SK-N-MC (cell line): ENCODE results near the gene SLC25A4.

Source experiments
- EZH2 ChIP-seq: fragments of 200-600 bp; sonication (generic); IDR thresholded peaks from one replicate; pipeline ENCODE4 v1.6.1; 2017; ENCODE audit warnings: antibody characterized with exemption
- POLR2AphosphoS5 ChIP-seq: IDR thresholded peaks from 2 replicates; pipeline ENCODE4 v1.6.1; 2012; ENCODE audit warnings: mild to moderate bottlenecking, low read depth, low read length, borderline replicate concordance

DNA sequence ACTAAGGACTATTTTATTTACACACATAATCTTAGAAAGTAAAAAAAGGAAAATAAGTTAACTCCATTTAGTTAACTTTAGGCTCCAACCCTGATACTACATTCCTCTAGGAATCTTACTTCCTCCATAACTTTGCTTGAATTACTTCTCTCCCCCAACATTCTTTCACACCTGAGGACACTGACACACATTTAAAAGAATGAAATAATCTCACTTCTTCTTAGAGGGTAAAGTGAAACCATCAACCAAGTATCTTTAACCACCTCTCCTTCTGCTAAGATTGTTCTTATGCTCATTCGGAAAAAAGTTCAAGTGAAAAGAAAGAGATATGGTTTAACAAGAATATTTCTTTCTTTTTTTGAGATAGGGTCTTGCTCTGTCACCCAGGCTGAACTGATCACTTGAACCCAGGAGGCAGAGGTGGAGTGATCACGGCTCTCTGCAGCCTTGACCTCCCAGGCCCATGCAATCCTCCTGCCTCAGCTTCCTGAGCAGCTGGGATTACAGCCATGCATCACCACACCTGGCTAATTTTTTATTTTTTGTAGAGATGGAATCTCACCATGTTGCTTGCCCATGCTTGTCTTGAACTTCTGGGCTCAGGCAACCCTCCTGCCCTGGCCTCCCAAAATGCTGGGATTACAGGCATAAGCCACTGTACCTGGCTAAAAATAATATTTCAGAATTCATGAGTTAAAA lies 28.5 kb downstream of the SLC25A4 start:
- no peak for TF ChIP-seq POLR2AphosphoS5
- TF ChIP-seq EZH2, result no peak
